Activated CD4-positive, alpha-beta memory T cell treated with anti-CD3 and anti-CD28 coated beads for 36 hours (primary cell): ENCODE results near the gene RAB3D. TPM values are rescaled to one million over a fixed set of nuclear protein-coding genes. Genes with fewer than 3 reads are reported as not detected.
A peak's percentile ranks its signal among the peaks of the same experiment; 100 is the strongest.
"Not testable (repeated sequence)": the region's sequence is repeated elsewhere in the genome, so short reads cannot be mapped to it uniquely, and the experiment has no call there.

Experiments used
- CTCF ChIA-PET: fragments of 350-600 bp; sonication (Branson Sonifier 250); formaldehyde crosslinking; loops from one replicate; lab custom pipeline; 2021; ENCODE audit warnings: antibody characterized with exemption, inconsistent platforms; lab: Charles Lee
- POLR2A ChIA-PET: fragments of 350-600 bp; sonication (Branson Sonifier 250); formaldehyde crosslinking; loops from one replicate; lab custom pipeline; 2021; ENCODE audit warnings: antibody characterized with exemption; lab: Charles Lee
- DNase-seq: peaks from one replicate; pipeline ENCODE4 v3.0.0-alpha.2; 2020
- H3K27ac Mint-ChIP-seq: one replicate; pipeline ENCODE4 v1.8.0; 2021; ENCODE audit warnings: mixed read lengths
- H3K27me3 Mint-ChIP-seq: one replicate; pipeline ENCODE4 v1.8.0; 2021; ENCODE audit warnings: mixed read lengths
- H3K36me3 Mint-ChIP-seq: one replicate; pipeline ENCODE4 v1.8.0; 2021; ENCODE audit warnings: mixed read lengths
- H3K4me1 Mint-ChIP-seq: one replicate; pipeline ENCODE4 v1.8.0; 2021; ENCODE audit warnings: low read depth, mixed read lengths
- H3K4me3 Mint-ChIP-seq: one replicate; pipeline ENCODE4 v1.8.0; 2021; ENCODE audit warnings: mild to moderate bottlenecking, mixed read lengths
- H3K9me3 Mint-ChIP-seq: one replicate; pipeline ENCODE4 v1.8.0; 2021; ENCODE audit warnings: mixed read lengths
- intact Hi-C: fragments of 100-400 bp; cut with micrococcal nuclease; formaldehyde crosslinking; loops from one replicate; pipeline ENCODE4 v1.15.1; 2023
- total RNA-seq, 2 experiments: library from RNA; stranded (reverse); gene quantifications; one replicate each; pipeline ENCODE4 v1.2.3, GENCODE V29; 2021

The RAB3D gene
- total RNA-seq, 2 experiments from 2014 or later = 12.5 to 14.4 TPM

GRCh38 chr19:11354102-11354501, 14.6 kb upstream of the RAB3D start:
- intact Hi-C loops, H3K9me3 Mint-ChIP-seq, DNase-seq, H3K4me3 Mint-ChIP-seq, H3K36me3 Mint-ChIP-seq, H3K27ac Mint-ChIP-seq, POLR2A ChIA-PET, CTCF ChIA-PET, H3K27me3 Mint-ChIP-seq: not testable (repeated sequence)
- H3K4me1 Mint-ChIP-seq = peaks cover 12% of the 10 kb centered on the region

GRCh38 chr19:11349171-11349570, 9.7 kb upstream of the RAB3D start:
- ChIA-PET POLR2A (interaction anchor here (1.0 kb wide), 1 partner anchor 32 kb away, joined by 4 read pairs; no protein-coding TSS in a partner anchor), CTCF (no interaction called here)
- peaks cover 25% of the 10 kb centered on the region for H3K4me1 Mint-ChIP-seq
- intact Hi-C loops = no loop called here
- H3K27ac Mint-ChIP-seq = no peak overlapping the region
- H3K36me3 Mint-ChIP-seq = peaks cover 8% of the 10 kb centered on the region
- H3K9me3 Mint-ChIP-seq = peaks cover 14% of the 10 kb centered on the region
- no peak for DNase-seq
- H3K27me3 Mint-ChIP-seq = no peaks in the 10 kb centered on the region
- H3K4me3 Mint-ChIP-seq = no peak overlapping the region

- H3K4me1 Mint-ChIP-seq = peaks cover 25% of the 10 kb centered on the region
- intact Hi-C loops = no loop called here
- CTCF ChIA-PET = interaction anchor here (1.3 to 2.4 kb wide), 3 partner anchors 27 to 135 kb away, joined by 7 to 10 read pairs (median 7); partner anchors contain the start of gene SWSAP1
- H3K27ac Mint-ChIP-seq = no peak overlapping the region
- peaks cover 8% of the 10 kb centered on the region for H3K36me3 Mint-ChIP-seq
- no peaks in the 10 kb centered on the region for H3K27me3 Mint-ChIP-seq
- POLR2A ChIA-PET = no interaction called here
- no peak for DNase-seq
- peaks cover 14% of the 10 kb centered on the region for H3K9me3 Mint-ChIP-seq
- peak overlapping the region; percentile 80 for H3K4me3 Mint-ChIP-seq
Observed at GRCh38 chr19:11347546-11348039, 8.1 kb upstream of the RAB3D start.

- H3K9me3 Mint-ChIP-seq = peaks cover 14% of the 10 kb centered on the region
- ChIA-PET POLR2A (interaction anchor here (0.5 to 1.9 kb wide), 6 partner anchors 22 to 257 kb away, joined by 3 to 10 read pairs (median 3); partner anchors contain the start of genes LDLR and SWSAP1), CTCF (interaction anchor here (0.9 to 2.4 kb wide), 7 partner anchors 22 to 136 kb away, joined by 3 to 15 read pairs (median 7); partner anchors contain the start of gene SWSAP1)
- H3K36me3 Mint-ChIP-seq = peaks cover 10% of the 10 kb centered on the region
- peak within 1 kb of the TSS; percentile 85 for H3K27ac Mint-ChIP-seq
- H3K4me1 Mint-ChIP-seq = peaks cover 25% of the 10 kb centered on the region
- peak within 1 kb of the TSS; percentile 80 for H3K4me3 Mint-ChIP-seq
- intact Hi-C loops = loop anchor here (1.0 kb wide), 2 partner anchors 9 to 28 kb away; partner anchors contain the start of genes PLPPR2 and SWSAP1
- no peaks in the 10 kb centered on the region for H3K27me3 Mint-ChIP-seq
- DNase-seq = peak; percentile 100
Observed at GRCh38 chr19:11346104-11346940, 6.9 kb upstream of the RAB3D start, which contains the start of the genes CCDC159 and TMEM205. Gene CCDC159, plus strand, starts transcription at chr19:11346519. Its CDS starts 88 bp downstream, at chr19:11346607. Gene TMEM205, minus strand, starts transcription at chr19:11346268. Its CDS starts 649 bp downstream, at chr19:11345619.

GRCh38 chr19:11345122-11345803, 5.8 kb upstream of the RAB3D start:
- Mint-ChIP-seq H3K27me3 (no peaks in the 10 kb centered on the region), H3K4me3 (peak overlapping the region; percentile 80), H3K9me3 (peaks cover 14% of the 10 kb centered on the region), H3K27ac (peak overlapping the region; percentile 85), H3K36me3 (peaks cover 10% of the 10 kb centered on the region), H3K4me1 (peaks cover 25% of the 10 kb centered on the region)
- intact Hi-C loops = no loop called here
- CTCF ChIA-PET = interaction anchor here (1.0 to 2.4 kb wide), 4 partner anchors 30 to 102 kb away, joined by 3 to 15 read pairs (median 5); partner anchors contain the start of gene SWSAP1
- DNase-seq = no peak
- POLR2A ChIA-PET = interaction anchor here (0.7 to 1.9 kb wide), 3 partner anchors 30 to 253 kb away, joined by 3 to 10 read pairs (median 6); partner anchors contain the start of gene SWSAP1

GRCh38 chr19:11342429-11342828, 3.0 kb upstream of the RAB3D start:
- no peaks in the 10 kb centered on the region for H3K27me3 Mint-ChIP-seq
- ChIA-PET CTCF (no interaction called here), POLR2A (no interaction called here)
- peaks cover 2% of the 10 kb centered on the region for H3K36me3 Mint-ChIP-seq
- no peaks in the 10 kb centered on the region for H3K9me3 Mint-ChIP-seq
- DNase-seq = no peak
- no peak overlapping the region for H3K4me3 Mint-ChIP-seq
- H3K27ac Mint-ChIP-seq = no peak overlapping the region
- intact Hi-C loops = no loop called here
- peaks cover 38% of the 10 kb centered on the region for H3K4me1 Mint-ChIP-seq

GRCh38 chr19:11340099-11340467, 626 bp upstream of the RAB3D start:
- H3K4me3 Mint-ChIP-seq = peak overlapping the region; percentile 81
- not testable (repeated sequence) for DNase-seq
- peaks cover 25% of the 10 kb centered on the region for H3K4me1 Mint-ChIP-seq

GRCh38 chr19:11338569-11339253, 746 bp downstream of the RAB3D start:
- ChIA-PET CTCF (interaction anchor here (1.0 to 1.8 kb wide), 2 partner anchors 45 kb away, joined by 3 to 5 read pairs; no protein-coding TSS in a partner anchor), POLR2A (interaction anchor here (1.0 to 2.0 kb wide), 2 partner anchors 36 to 42 kb away, joined by 3 to 8 read pairs; partner anchors contain the start of gene SWSAP1)

More at GRCh38 chr19:11340099-11340467, 626 bp upstream of the RAB3D start:
- H3K27me3 Mint-ChIP-seq, intact Hi-C loops, H3K27ac Mint-ChIP-seq, H3K9me3 Mint-ChIP-seq: not testable (repeated sequence)
- POLR2A ChIA-PET = interaction anchor here (0.6 to 2.0 kb wide), 2 partner anchors 35 to 43 kb away, joined by 4 to 8 read pairs; partner anchors contain the start of gene SWSAP1
- H3K36me3 Mint-ChIP-seq = peaks cover 16% of the 10 kb centered on the region
- CTCF ChIA-PET = interaction anchor here (1.8 kb wide), 1 partner anchor 43 kb away, joined by 5 read pairs; no protein-coding TSS in a partner anchor

GRCh38 chr19:11338121-11338520, 1.3 kb downstream of the RAB3D start:
- Mint-ChIP-seq H3K27ac (no peak overlapping the region), H3K4me3 (no peak overlapping the region), H3K27me3 (no peaks in the 10 kb centered on the region), H3K36me3 (peaks cover 24% of the 10 kb centered on the region), H3K9me3 (peaks cover 3% of the 10 kb centered on the region), H3K4me1 (peaks cover 20% of the 10 kb centered on the region)
- DNase-seq = no peak
- POLR2A ChIA-PET = interaction anchor here (2.0 kb wide), 1 partner anchor 37 kb away, joined by 8 read pairs; the partner anchor contains the start of gene SWSAP1
- intact Hi-C loops = no loop called here
- CTCF ChIA-PET = interaction anchor here (1.2 to 1.8 kb wide), 2 partner anchors 45 to 144 kb away, joined by 4 to 5 read pairs; no protein-coding TSS in a partner anchor

More at GRCh38 chr19:11338569-11339253, 746 bp downstream of the RAB3D start:
- DNase-seq = no peak
- Mint-ChIP-seq H3K36me3 (peaks cover 21% of the 10 kb centered on the region), H3K27ac (no peak overlapping the region), H3K27me3 (no peaks in the 10 kb centered on the region), H3K4me3 (peak overlapping the region; percentile 81), H3K9me3 (peaks cover 3% of the 10 kb centered on the region), H3K4me1 (peaks cover 20% of the 10 kb centered on the region)
- intact Hi-C loops = no loop called here

- no peak for DNase-seq
- intact Hi-C loops = no loop called here
- CTCF ChIA-PET = interaction anchor here (1.2 kb wide), 1 partner anchor 146 kb away, joined by 4 read pairs; no protein-coding TSS in a partner anchor
- H3K27ac Mint-ChIP-seq = no peak overlapping the region
- no peak overlapping the region for H3K4me3 Mint-ChIP-seq
- H3K9me3 Mint-ChIP-seq = peaks cover 3% of the 10 kb centered on the region
- POLR2A ChIA-PET = no interaction called here
- H3K27me3 Mint-ChIP-seq = no peaks in the 10 kb centered on the region
- H3K36me3 Mint-ChIP-seq = peaks cover 27% of the 10 kb centered on the region
- peaks cover 20% of the 10 kb centered on the region for H3K4me1 Mint-ChIP-seq
Observed at GRCh38 chr19:11337080-11337479, 2.4 kb downstream of the RAB3D start.
